Effector memory CD8-positive, alpha-beta T cell (primary cell): ENCODE measurements around the gene MMP10.

ENCODE experiments used
- ATAC-seq: fragments of 150-1000 bp; cut with Tn5 transposase; replicated peaks from 2 replicates; pipeline ENCODE4 v1.10.0; 2021; ENCODE audit warnings: mild to moderate bottlenecking, moderate library complexity
- DNase-seq, 3 experiments: peaks; one replicate each; pipeline ENCODE4 v3.0.0; 2021
- H3K27ac Mint-ChIP-seq, 2 donors: one replicate each; pipeline ENCODE4 v1.8.0; 2022; ENCODE audit warnings: mild to moderate bottlenecking in 2 of 2, mixed read lengths in 2 of 2, moderate library complexity in 2 of 2
- H3K27me3 Mint-ChIP-seq, 2 donors: one replicate each; pipeline ENCODE4 v1.8.0; 2022; ENCODE audit warnings: mixed read lengths in 2 of 2
- H3K36me3 Mint-ChIP-seq: one replicate; pipeline ENCODE4 v1.8.0; 2022; ENCODE audit warnings: mild to moderate bottlenecking, moderate library complexity, mixed read lengths; ENCODE audit not compliant: insufficient read depth
- H3K4me1 Mint-ChIP-seq, 2 donors: one replicate each; pipeline ENCODE4 v1.8.0; 2022; ENCODE audit warnings: low read depth in 2 of 2, mixed read lengths in 2 of 2
- H3K4me3 Mint-ChIP-seq, 2 donors: one replicate each; pipeline ENCODE4 v1.8.0; 2022; ENCODE audit warnings: mild to moderate bottlenecking in 2 of 2, mixed read lengths in 2 of 2, moderate library complexity in 2 of 2
- H3K9me3 Mint-ChIP-seq, 2 donors: one replicate each; pipeline ENCODE4 v1.8.0; 2022; ENCODE audit warnings: mixed read lengths in 2 of 2
- total RNA-seq, 9 experiments: gene quantifications; one replicate each; lab custom pipeline; 2026; lab: John Stamatoyannopoulos, UW

MMP10 gene
- 0 to 0.18 (median 0) reads per million in 9 experiments for total RNA-seq

- DNase-seq: no peak
Measured at GRCh38 chr11:102780491-102780918, at the start of gene MMP10. Gene MMP10, minus strand, starts transcription at chr11:102780628. Its CDS starts 37 bp downstream, at chr11:102780591.

GRCh38 chr11:102829316-102830000 lies 49.0 kb upstream of the MMP10 start:
- no peak for DNase-seq
- Mint-ChIP-seq H3K27ac (no peak overlapping the region), H3K36me3 (no peaks in the 10 kb centered on the region)

More at GRCh38 chr11:102780491-102780918, at the start of gene MMP10:
- H3K4me3 Mint-ChIP-seq: no peak within 1 kb of the TSS
- H3K4me1 Mint-ChIP-seq: no peaks in the 10 kb centered on the region
- H3K27me3 Mint-ChIP-seq: peaks cover 0 to 17% of the 10 kb centered on the region in 2 donors
- no peak within 1 kb of the TSS for H3K27ac Mint-ChIP-seq
- H3K9me3 Mint-ChIP-seq: no peaks in the 10 kb centered on the region
- ATAC-seq: no peak
- no peaks in the 10 kb centered on the region for H3K36me3 Mint-ChIP-seq

GRCh38 chr11:102824556-102824955 lies 44.1 kb upstream of the MMP10 start:
- DNase-seq (no peak), ATAC-seq (no peak)
- peaks cover 9 to 18% of the 10 kb centered on the region in 2 donors for H3K27me3 Mint-ChIP-seq
- no peaks in the 10 kb centered on the region for H3K36me3 Mint-ChIP-seq
- H3K27ac Mint-ChIP-seq: no peak overlapping the region
- H3K4me3 Mint-ChIP-seq: no peak overlapping the region
- no peaks in the 10 kb centered on the region for H3K4me1 Mint-ChIP-seq
- H3K9me3 Mint-ChIP-seq: no peaks in the 10 kb centered on the region

More at GRCh38 chr11:102829316-102830000, 49.0 kb upstream of the MMP10 start:
- no peaks in the 10 kb centered on the region for H3K9me3 Mint-ChIP-seq
- H3K4me1 Mint-ChIP-seq: no peaks in the 10 kb centered on the region
- no peak overlapping the region for H3K4me3 Mint-ChIP-seq
- ATAC-seq: no peak
- H3K27me3 Mint-ChIP-seq: peaks cover 22 to 47% of the 10 kb centered on the region in 2 donors

DNA sequence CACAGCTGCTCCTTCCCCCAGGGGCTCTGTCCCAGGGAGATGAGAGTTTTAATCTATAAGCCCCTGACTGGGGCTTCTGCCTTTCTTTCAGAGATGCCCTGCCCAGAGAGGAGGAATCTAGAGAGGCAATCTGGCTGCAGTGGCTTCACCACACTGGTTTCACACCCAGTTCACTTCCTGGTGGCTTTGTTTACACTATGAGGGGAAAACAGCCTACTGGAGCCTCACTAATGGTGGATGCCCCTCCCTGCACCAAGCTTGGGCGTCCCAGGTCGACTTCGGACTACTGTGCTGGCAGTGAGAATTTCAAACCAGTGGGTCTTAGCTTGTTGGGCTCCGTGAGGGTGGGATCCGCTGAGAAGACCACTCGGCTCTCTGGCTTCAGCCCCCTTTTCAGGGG lies 39.1 kb upstream of the MMP10 start:
- ATAC-seq: no peak
- no peak for DNase-seq
- no peaks in the 10 kb centered on the region for H3K27me3 Mint-ChIP-seq
- no peak overlapping the region for H3K4me3 Mint-ChIP-seq
- H3K36me3 Mint-ChIP-seq: no peaks in the 10 kb centered on the region
- H3K27ac Mint-ChIP-seq: no peak overlapping the region
- peaks cover 0 to 7% of the 10 kb centered on the region in 2 donors for H3K9me3 Mint-ChIP-seq
- no peaks in the 10 kb centered on the region for H3K4me1 Mint-ChIP-seq

DNA sequence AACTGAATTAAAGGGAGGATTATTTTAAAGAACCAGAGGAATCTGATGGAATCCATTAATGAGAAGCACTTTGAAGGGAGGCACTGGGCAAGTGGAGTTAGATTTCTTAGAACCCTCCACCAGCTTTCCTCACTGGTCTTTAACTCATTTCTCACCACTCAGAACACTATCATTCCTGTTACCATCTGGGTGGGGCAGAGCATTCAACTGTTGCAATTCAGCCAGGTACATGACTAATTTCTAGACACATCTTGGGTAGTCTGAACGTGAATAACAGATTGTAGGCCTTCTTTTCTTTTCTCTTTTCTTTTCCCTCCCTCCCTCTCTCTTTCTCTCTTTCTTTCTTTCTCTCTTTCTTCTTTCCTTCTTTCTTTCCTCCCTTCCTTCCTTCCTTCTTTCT lies 33.1 kb upstream of the MMP10 start:
- DNase-seq (no peak), ATAC-seq (no peak)
- no peak overlapping the region for H3K27ac Mint-ChIP-seq
- H3K9me3 Mint-ChIP-seq: peaks cover 0 to 7% of the 10 kb centered on the region in 2 donors
- no peak overlapping the region for H3K4me3 Mint-ChIP-seq
- peaks cover 4 to 9% of the 10 kb centered on the region in 2 donors for H3K27me3 Mint-ChIP-seq
- H3K4me1 Mint-ChIP-seq: no peaks in the 10 kb centered on the region
- no peaks in the 10 kb centered on the region for H3K36me3 Mint-ChIP-seq

DNA sequence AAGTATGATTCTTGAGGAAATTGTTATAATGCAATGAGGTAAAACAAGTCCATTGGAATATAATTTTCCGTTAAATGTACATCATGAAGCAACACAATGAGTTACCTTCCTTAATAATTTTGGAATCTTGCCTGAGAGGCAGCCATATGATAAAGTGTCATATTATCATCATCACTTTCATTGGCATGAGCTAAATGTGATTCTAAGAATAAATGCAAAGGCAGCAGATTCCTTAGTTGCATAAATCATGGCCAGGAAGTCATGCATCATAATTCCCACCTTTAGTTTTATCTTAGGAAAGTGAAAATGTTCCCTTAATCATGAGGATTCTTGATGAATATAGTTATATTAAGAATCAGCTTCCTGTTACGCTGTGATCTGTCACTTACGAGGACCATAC lies 31.8 kb upstream of the MMP10 start:
- no peak for ATAC-seq
- DNase-seq: no peak
- Mint-ChIP-seq H3K27me3 (peaks cover 13 to 21% of the 10 kb centered on the region in 2 donors), H3K4me1 (no peaks in the 10 kb centered on the region), H3K9me3 (peaks cover 0 to 5% of the 10 kb centered on the region in 2 donors), H3K4me3 (no peak overlapping the region), H3K36me3 (no peaks in the 10 kb centered on the region), H3K27ac (no peak overlapping the region)

DNA sequence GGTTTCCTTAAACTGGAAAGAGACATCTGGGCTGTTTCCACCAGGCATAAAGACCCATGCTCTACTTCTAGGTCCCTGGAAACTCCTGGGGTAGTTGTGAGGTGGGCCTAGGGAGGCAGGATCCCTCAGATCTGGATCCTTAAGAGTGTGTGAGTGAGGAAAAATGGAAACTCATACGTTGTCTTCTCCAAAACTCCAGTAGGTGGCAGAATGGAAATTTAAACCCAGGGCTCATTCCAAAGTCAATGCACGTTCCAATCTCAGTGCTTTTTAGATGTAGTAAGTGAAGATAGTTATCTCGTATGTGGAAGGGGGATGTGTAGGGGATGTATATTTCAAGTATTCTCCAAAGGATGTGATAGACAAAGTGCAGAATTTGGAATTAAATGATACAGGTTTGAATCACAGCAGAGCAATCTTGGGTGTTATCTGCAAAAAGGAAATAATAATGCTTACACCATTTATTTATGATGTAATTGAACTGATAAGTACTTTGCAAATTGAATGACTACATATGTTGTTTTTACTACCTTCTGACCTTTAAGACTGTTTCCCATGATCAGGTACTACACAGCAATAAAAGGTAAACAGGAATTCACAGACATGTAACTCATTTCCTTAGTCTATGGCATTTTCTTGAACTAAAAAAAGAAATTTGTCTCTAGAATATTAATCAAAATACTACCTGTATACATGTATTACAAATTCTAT lies 30.7 kb upstream of the MMP10 start:
- Mint-ChIP-seq H3K27ac (no peak overlapping the region), H3K4me3 (no peak overlapping the region), H3K36me3 (no peaks in the 10 kb centered on the region), H3K9me3 (no peaks in the 10 kb centered on the region), H3K4me1 (no peaks in the 10 kb centered on the region), H3K27me3 (peaks cover 13 to 21% of the 10 kb centered on the region in 2 donors)
- no peak for ATAC-seq
- DNase-seq: no peak

- Mint-ChIP-seq H3K36me3 (no peaks in the 10 kb centered on the region), H3K4me3 (no peak overlapping the region), H3K27me3 (peaks cover 13 to 21% of the 10 kb centered on the region in 2 donors), H3K9me3 (no peaks in the 10 kb centered on the region), H3K4me1 (no peaks in the 10 kb centered on the region), H3K27ac (no peak overlapping the region)
- ATAC-seq: no peak
- no peak for DNase-seq
Measured at GRCh38 chr11:102809971-102810370, 29.5 kb upstream of the MMP10 start.

DNA sequence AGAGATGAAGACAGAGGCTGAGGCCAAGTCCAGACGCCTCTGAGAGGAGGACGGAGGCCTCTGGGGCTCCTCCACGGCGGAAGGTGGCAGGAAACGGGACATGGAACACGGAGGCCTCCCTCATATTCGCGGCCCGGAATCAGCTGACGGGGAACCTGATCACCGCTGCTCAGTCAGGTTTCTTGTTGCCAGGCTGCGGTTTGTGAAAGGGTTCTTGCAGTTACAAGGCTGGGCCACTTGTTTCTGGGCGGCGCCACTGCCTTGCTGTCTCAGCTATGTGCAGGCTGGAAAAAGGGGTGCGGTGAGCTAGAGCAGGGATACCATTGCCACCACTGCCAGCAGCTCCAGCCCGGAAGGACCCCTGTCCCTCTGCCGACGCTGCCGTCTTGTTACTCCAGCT lies 27.5 kb upstream of the MMP10 start:
- H3K4me3 Mint-ChIP-seq: no peak overlapping the region
- DNase-seq (no peak), ATAC-seq (no peak)
- peaks cover 0 to 3% of the 10 kb centered on the region in 2 donors for H3K9me3 Mint-ChIP-seq
- H3K27me3 Mint-ChIP-seq: peaks cover 21 to 22% of the 10 kb centered on the region in 2 donors
- H3K4me1 Mint-ChIP-seq: no peaks in the 10 kb centered on the region
- H3K27ac Mint-ChIP-seq: no peak overlapping the region
- no peaks in the 10 kb centered on the region for H3K36me3 Mint-ChIP-seq

DNA sequence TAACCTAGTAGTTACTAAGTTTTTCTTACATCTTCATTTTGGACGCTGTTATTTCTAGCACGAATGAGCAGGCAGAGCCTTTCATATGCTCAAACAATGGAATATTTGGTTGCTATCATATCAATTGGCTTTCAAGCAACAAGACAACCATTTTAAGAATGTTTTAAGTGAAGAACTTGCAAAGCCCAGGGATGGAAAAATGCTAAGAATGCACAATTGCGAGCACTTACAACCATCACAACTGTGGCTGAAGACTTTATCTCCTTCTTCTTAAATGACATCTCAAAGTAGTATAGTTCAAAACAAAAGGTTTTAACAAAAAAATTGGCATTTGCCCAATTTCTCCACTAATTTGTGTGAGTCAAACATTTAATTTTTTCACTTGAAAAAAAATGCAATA lies 25.9 kb upstream of the MMP10 start:
- no peaks in the 10 kb centered on the region for H3K4me1 Mint-ChIP-seq
- peaks cover 21 to 22% of the 10 kb centered on the region in 2 donors for H3K27me3 Mint-ChIP-seq
- DNase-seq: no peak
- H3K27ac Mint-ChIP-seq: no peak overlapping the region
- H3K9me3 Mint-ChIP-seq: peaks cover 0 to 3% of the 10 kb centered on the region in 2 donors
- H3K36me3 Mint-ChIP-seq: no peaks in the 10 kb centered on the region
- no peak overlapping the region for H3K4me3 Mint-ChIP-seq
- ATAC-seq: no peak

GRCh38 chr11:102802341-102802740 lies 21.9 kb upstream of the MMP10 start:
- no peaks in the 10 kb centered on the region for H3K36me3 Mint-ChIP-seq
- DNase-seq (no peak), ATAC-seq (no peak)
- no peak overlapping the region for H3K27ac Mint-ChIP-seq
- peaks cover 0 to 3% of the 10 kb centered on the region in 2 donors for H3K9me3 Mint-ChIP-seq
- no peaks in the 10 kb centered on the region for H3K4me1 Mint-ChIP-seq
- H3K27me3 Mint-ChIP-seq: peaks cover 8 to 10% of the 10 kb centered on the region in 2 donors
- H3K4me3 Mint-ChIP-seq: no peak overlapping the region

DNA sequence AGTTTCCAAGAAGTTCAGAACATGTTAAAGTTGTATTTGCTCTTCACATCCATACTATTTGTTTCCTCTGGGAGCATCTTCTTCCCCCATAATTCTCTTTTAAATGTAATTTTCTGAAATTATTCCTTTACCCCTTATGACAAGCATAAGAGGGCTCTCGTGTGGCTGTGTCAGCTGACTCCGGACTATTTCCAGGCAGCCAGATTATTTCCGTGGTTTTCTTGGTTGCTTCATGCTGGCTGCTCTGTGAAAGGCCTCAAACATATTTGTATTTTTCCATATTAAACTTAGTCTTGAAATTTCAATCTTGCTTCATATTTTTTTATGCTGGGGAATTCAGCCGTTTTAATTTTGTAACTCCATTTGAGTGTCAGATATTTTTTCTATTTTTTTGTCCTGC lies 20.3 kb upstream of the MMP10 start:
- H3K27ac Mint-ChIP-seq: no peak overlapping the region
- H3K27me3 Mint-ChIP-seq: peaks cover 7 to 9% of the 10 kb centered on the region in 2 donors
- H3K9me3 Mint-ChIP-seq: peaks cover 0 to 3% of the 10 kb centered on the region in 2 donors
- ATAC-seq (no peak), DNase-seq (no peak)
- no peaks in the 10 kb centered on the region for H3K36me3 Mint-ChIP-seq
- H3K4me1 Mint-ChIP-seq: no peaks in the 10 kb centered on the region
- H3K4me3 Mint-ChIP-seq: no peak overlapping the region

DNA sequence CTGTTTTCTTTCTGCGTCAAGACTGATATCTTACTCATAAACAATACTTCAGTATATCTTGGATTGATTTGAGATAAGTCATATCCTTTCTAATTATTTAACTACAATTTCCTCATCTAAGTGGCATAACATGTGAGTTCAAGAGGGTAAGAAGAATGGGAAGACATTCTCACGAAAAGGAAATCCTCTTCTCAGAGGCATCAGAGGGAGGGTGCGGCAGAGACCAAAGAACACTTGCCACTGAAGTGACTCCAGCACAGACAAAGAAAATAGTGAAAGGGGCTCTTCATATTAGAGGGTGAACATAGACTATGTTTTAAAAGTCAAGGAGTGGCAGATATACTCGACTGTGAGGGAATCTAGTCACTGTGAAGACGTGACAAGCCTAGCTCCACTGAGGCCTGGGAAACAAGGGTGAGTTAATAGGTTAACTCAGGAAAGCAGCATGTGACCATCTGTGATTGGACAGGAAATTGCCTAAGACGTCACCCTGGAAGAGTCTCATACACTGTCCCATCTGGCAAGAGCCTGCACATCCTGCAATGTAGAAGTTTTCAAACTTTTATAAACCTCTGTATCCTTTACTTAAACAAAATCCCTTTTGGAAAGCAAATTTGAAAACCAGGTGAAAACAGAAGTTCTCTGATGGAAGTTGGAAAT lies 19.4 kb upstream of the MMP10 start:
- Mint-ChIP-seq H3K36me3 (no peaks in the 10 kb centered on the region), H3K27ac (no peak overlapping the region), H3K4me1 (no peaks in the 10 kb centered on the region), H3K4me3 (no peak overlapping the region), H3K27me3 (peaks cover 7 to 9% of the 10 kb centered on the region in 2 donors), H3K9me3 (peaks cover 0 to 3% of the 10 kb centered on the region in 2 donors)
- no peak for ATAC-seq
- DNase-seq: no peak
